IMR-90 (cell line): Measurements from ENCODE around the gene ITPR2. TPM values are rescaled to one million over a fixed set of nuclear protein-coding genes. Genes with fewer than 3 reads are reported as not detected.

Experiments used
- ATAC-seq: fragments of 200-7000 bp; cut with Tn5 transposase; 2 replicates; pipeline ENCODE4 v1.9.1; 2020; ENCODE audit warnings: low read depth, mild to moderate bottlenecking, moderate library complexity
- BruUV-seq: library from RNA; stranded (reverse); fragments of 400-500 nt; replicated peaks from 2 replicates; lab custom pipeline; 2021; lab: Mats Ljungman, UMichigan
- CTCF ChIA-PET: fragments of 300-600 bp; formaldehyde crosslinking; extraction: SDS; loops from one replicate; lab custom pipeline; 2021; ENCODE audit warnings: antibody characterized with exemption; lab: Yijun Ruan, JAX
- POLR2A ChIA-PET: fragments of 300-600 bp; sonication (Branson Sonifier 250); formaldehyde crosslinking; loops from one replicate; lab custom pipeline; 2022; ENCODE audit warnings: antibody characterized with exemption; ENCODE audit not compliant: unreplicated experiment; lab: Charles Lee
- DNase-seq: peaks from one replicate; pipeline ENCODE4 v3.0.0; 2013
- H2AFZ ChIP-seq: replicated peaks from 2 replicates; pipeline ENCODE3; 2013; ENCODE audit warnings: low read length, mild to moderate bottlenecking; ENCODE audit not compliant: poor library complexity
- H2AK5ac ChIP-seq: 2 replicates; pipeline ENCODE4 v1.6.1; 2013; ENCODE audit warnings: low read depth, low read length, inconsistent platforms
- H2AK9ac ChIP-seq: replicated peaks from 2 replicates; pipeline ENCODE3; 2013; ENCODE audit warnings: mild to moderate bottlenecking, low read depth, low read length, moderate library complexity; ENCODE audit not compliant: poor library complexity
- H2BK120ac ChIP-seq: 2 replicates; pipeline ENCODE4 v1.6.1; 2013; ENCODE audit warnings: low read depth, low read length, inconsistent platforms
- H2BK15ac ChIP-seq: 3 replicates; pipeline ENCODE4 v1.6.1; 2013; ENCODE audit warnings: low read depth, low read length, inconsistent platforms
- H2BK20ac ChIP-seq: 2 replicates; pipeline ENCODE4 v1.6.1; 2013; ENCODE audit warnings: low read depth, mild to moderate bottlenecking, inconsistent platforms, low read length, moderate library complexity
- H2BK5ac ChIP-seq: 2 replicates; pipeline ENCODE4 v1.6.1; 2013; ENCODE audit warnings: mild to moderate bottlenecking, low read depth, low read length, inconsistent platforms; ENCODE audit not compliant: poor library complexity, severe bottlenecking
- H3K14ac ChIP-seq: replicated peaks from 2 replicates; pipeline ENCODE4 v1.6.1; 2013; ENCODE audit warnings: low read depth, low read length, inconsistent platforms
- H3K18ac ChIP-seq: 2 replicates; pipeline ENCODE4 v1.6.1; 2013; ENCODE audit warnings: low read depth, low read length, control low read depth
- H3K23ac ChIP-seq: 2 replicates; pipeline ENCODE4 v1.6.1; 2013; ENCODE audit warnings: low read depth, low read length, inconsistent platforms
- H3K27ac ChIP-seq: 2 replicates; pipeline ENCODE4 v1.5.1; 2013; ENCODE audit warnings: mild to moderate bottlenecking, control low read depth, low read length; ENCODE audit not compliant: insufficient read depth
- H3K27me3 ChIP-seq: 2 replicates; pipeline ENCODE4 v1.6.1; 2013; ENCODE audit warnings: low read length; ENCODE audit not compliant: control insufficient read depth, insufficient read depth
- H3K36me3 ChIP-seq: 2 replicates; pipeline ENCODE4 v1.6.1; 2013; ENCODE audit warnings: low read length, mixed read lengths; ENCODE audit not compliant: control insufficient read depth, insufficient read depth
- H3K4ac ChIP-seq: 2 replicates; pipeline ENCODE4 v1.6.1; 2013; ENCODE audit warnings: low read depth, low read length, inconsistent platforms
- H3K4me1 ChIP-seq: 2 replicates; pipeline ENCODE4 v1.6.1; 2013; ENCODE audit warnings: low read length, mixed read lengths; ENCODE audit not compliant: control insufficient read depth, insufficient read depth
- H3K4me2 ChIP-seq: 2 replicates; pipeline ENCODE4 v1.6.1; 2013; ENCODE audit warnings: low read depth, mild to moderate bottlenecking, control low read depth, low read length, moderate library complexity
- H3K4me3 ChIP-seq: 2 replicates; pipeline ENCODE4 v1.5.1; 2013; ENCODE audit warnings: low read depth, mild to moderate bottlenecking, control low read depth, low read length, moderate library complexity; ENCODE audit not compliant: insufficient read depth
- H3K56ac ChIP-seq: 2 replicates; pipeline ENCODE4 v1.6.1; 2013; ENCODE audit warnings: low read length, inconsistent platforms; ENCODE audit not compliant: insufficient read depth; ENCODE audit errors: extremely low read depth
- H3K79me1 ChIP-seq, 2 experiments: 2 replicates each; pipeline ENCODE4 v1.6.1; 2013; ENCODE audit warnings: low read length in 2 of 2, inconsistent platforms in 1 of 2, low read depth in 1 of 2
- H3K9ac ChIP-seq: 2 replicates; pipeline ENCODE4 v1.6.1; 2013; ENCODE audit warnings: low read depth, low read length, control low read depth
- H3K9me1 ChIP-seq: 2 replicates; pipeline ENCODE4 v1.6.1; 2013; ENCODE audit warnings: low read length, inconsistent platforms; ENCODE audit not compliant: insufficient read depth
- H3K9me3 ChIP-seq: 2 replicates; pipeline ENCODE4 v1.6.1; 2013; ENCODE audit warnings: low read length; ENCODE audit not compliant: control insufficient read depth, insufficient read depth
- H4K20me1 ChIP-seq: 2 replicates; pipeline ENCODE4 v1.6.1; 2013; ENCODE audit warnings: low read length, inconsistent platforms; ENCODE audit not compliant: insufficient read depth
- H4K5ac ChIP-seq: 2 replicates; pipeline ENCODE4 v1.6.1; 2013; ENCODE audit warnings: mild to moderate bottlenecking, low read depth, low read length, control low read depth
- H4K8ac ChIP-seq, 2 experiments: 2 replicates each; pipeline ENCODE4 v1.6.1; 2013; ENCODE audit warnings: low read depth in 2 of 2, low read length in 2 of 2, control low read depth in 1 of 2, inconsistent platforms in 1 of 2
- H4K91ac ChIP-seq: 2 replicates; pipeline ENCODE4 v1.6.1; 2013; ENCODE audit warnings: low read depth, low read length, inconsistent platforms; ENCODE audit not compliant: insufficient read depth
- ELK1 ChIP-seq: fragments of 150-350 bp; IDR thresholded peaks from 2 replicates; pipeline ENCODE4 v1.6.1; 2016; ENCODE audit warnings: low read depth, mild to moderate bottlenecking, low read length, moderate library complexity, borderline replicate concordance
- FOS ChIP-seq: fragments of 150-350 bp; IDR thresholded peaks from 2 replicates; pipeline ENCODE4 v1.6.1; 2016; ENCODE audit warnings: low read depth, low read length
- MAZ ChIP-seq: IDR thresholded peaks from 2 replicates; pipeline ENCODE4 v1.6.1; 2012; ENCODE audit warnings: low read depth, mild to moderate bottlenecking, low read length, improper control_type of control experiment, moderate library complexity, borderline replicate concordance
- WGBS, 2 experiments: methylation state at CpG; one replicate each; pipeline versions ENCODE4 v1.1.5 to v1.1.7; 2013; ENCODE audit warnings: missing lambda C conversion rate in 2 of 2; ENCODE audit not compliant: insufficient read length in 1 of 2; ENCODE audit errors: extremely low coverage in 2 of 2; 5-methylcytosine and 5-hydroxymethylcytosine counted together
- dilution Hi-C: fragments of 300-500 bp; cut with HindIII; formaldehyde crosslinking; loops from one replicate; pipeline ENCODE4 v1.14.3; 2018; ENCODE audit warnings: low sequenced_read_pairs; ENCODE audit not compliant: unreplicated experiment
- in situ Hi-C: fragments of 300-500 bp; cut with MboI; formaldehyde crosslinking; loops from 3 replicates; pipeline ENCODE4 v1.14.3; 2019; ENCODE audit warnings: low sequenced_read_pairs, inconsistent platforms, mixed read lengths
- intact Hi-C: fragments of 100-400 bp; cut with micrococcal nuclease; formaldehyde crosslinking; loops from 2 replicates; pipeline ENCODE4 v1.10.0; 2022
- polyA plus RNA-seq, 3 experiments: library from polyadenylated mRNA; depleted of rRNA; stranded (reverse); fragments of >200 nt; gene quantifications; 2 replicates each; pipeline ENCODE4 v1.2.3, GENCODE V29; 2012; ENCODE audit warnings: low replicate concordance in 1 of 3
- total RNA-seq: library from RNA; depleted of rRNA; stranded (reverse); fragments of >200 nt; gene quantifications from 2 replicates; pipeline ENCODE4 v1.2.3, GENCODE V29; 2012

The ITPR2 gene
- total and polyA plus RNA-seq, 2 of the 4 experiments (the other 2 are of a cell fraction), result 1.2 to 9.0 TPM

- Histone ChIP-seq H3K4ac (no peak overlapping the region), H2AK9ac (no peak overlapping the region), H3K9ac (no peak overlapping the region), H2BK120ac (peak overlapping the region; percentile 12; the same call in 1 of the 2 replicates), H3K4me3 (no peak overlapping the region), H3K79me1 (no peaks in the 10 kb centered on the region), H2BK20ac (no peak overlapping the region), H3K27ac (no peak overlapping the region), H3K56ac (no peak overlapping the region), H4K8ac (peak overlapping the region in 1 of 2 experiments; percentile 29; a peak in 1 of 4 replicates), H3K9me3 (0 out of 2 replicates have a peak, but pooled peaks cover 2% of the 10 kb centered on the region), H2AFZ (no peak overlapping the region), H3K23ac (no peak overlapping the region), H3K9me1 (peaks cover 3% of the 10 kb centered on the region; the same call in 1 of the 2 replicates), H4K20me1 (no peaks in the 10 kb centered on the region; the same call in 1 of the 2 replicates), H4K91ac (no peak overlapping the region), H3K14ac (no peak overlapping the region), H3K36me3 (no peaks in the 10 kb centered on the region), H3K4me2 (peak overlapping the region; percentile 71; the same call in 1 of the 2 replicates), H2AK5ac (no peak overlapping the region), H3K27me3 (no peaks in the 10 kb centered on the region), H2BK15ac (no peak overlapping the region), H3K18ac (no peak overlapping the region; the same call in 1 of the 2 replicates), H2BK5ac (peak overlapping the region; percentile 62), H3K4me1 (peaks cover 6% of the 10 kb centered on the region), H4K5ac (no peak overlapping the region)
- ATAC-seq, result peak; percentile 49; the same call in 1 of the 2 replicates
- BruUV-seq, result no TSS peak
- POLR2A ChIA-PET, result no interaction called here
- CTCF ChIA-PET, result no interaction called here
- TF ChIP-seq FOS, result peak; percentile 46
- no peak for TF ChIP-seq MAZ
- no peak for TF ChIP-seq ELK1
- DNase-seq, result peak; percentile 70
- intact Hi-C loops (loop anchor here (5.0 kb wide), 1 partner anchor 63 kb away; no protein-coding TSS in a partner anchor), dilution Hi-C loops (no loop called here), in situ Hi-C loops (no loop called here)
- WGBS, 2 experiments, result no CpG with 5 or more reads among the region's 4 CpGs
These were observed 84.1 kb downstream of the ITPR2 start for GRCh38 chr12:26748741-26749431.
